ENCODE data around the gene TBPL2.

Gene TBPL2

DNA sequence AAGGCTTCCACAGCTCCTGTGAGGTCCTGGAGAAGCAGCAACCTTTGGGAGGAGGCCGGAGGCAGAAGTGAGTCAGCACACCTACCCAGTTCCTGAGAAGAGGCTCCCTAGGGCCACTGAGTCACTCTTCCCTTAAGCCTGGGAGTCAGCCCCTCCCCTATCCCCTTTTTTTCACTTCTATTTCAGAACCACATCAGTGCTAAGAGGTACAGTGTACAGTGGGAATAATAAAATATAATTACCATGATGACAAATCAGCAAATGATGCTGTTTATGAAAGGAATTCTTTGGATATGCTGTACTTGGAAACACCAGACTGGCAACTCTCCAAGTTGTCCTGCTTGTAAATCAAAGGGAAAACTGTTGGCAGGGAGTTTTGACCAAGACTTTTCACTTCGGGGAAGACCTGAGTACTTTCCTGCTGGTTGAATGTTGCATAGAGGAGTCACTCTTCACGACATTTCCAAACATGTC, 7.8 kb upstream of the TBPL2 start:
- ChIA-PET POLR2A (no interaction called here), CTCF (interaction anchor here (0.5 to 1.3 kb wide), 3 partner anchors 10 to 1039 kb away, joined by 3 to 6 read pairs (median 3); no protein-coding TSS in a partner anchor)
- DNase-seq (ENCODE audit: extremely low spot score) = peak; percentile 20
- TF ChIP-seq, protein P1, sequence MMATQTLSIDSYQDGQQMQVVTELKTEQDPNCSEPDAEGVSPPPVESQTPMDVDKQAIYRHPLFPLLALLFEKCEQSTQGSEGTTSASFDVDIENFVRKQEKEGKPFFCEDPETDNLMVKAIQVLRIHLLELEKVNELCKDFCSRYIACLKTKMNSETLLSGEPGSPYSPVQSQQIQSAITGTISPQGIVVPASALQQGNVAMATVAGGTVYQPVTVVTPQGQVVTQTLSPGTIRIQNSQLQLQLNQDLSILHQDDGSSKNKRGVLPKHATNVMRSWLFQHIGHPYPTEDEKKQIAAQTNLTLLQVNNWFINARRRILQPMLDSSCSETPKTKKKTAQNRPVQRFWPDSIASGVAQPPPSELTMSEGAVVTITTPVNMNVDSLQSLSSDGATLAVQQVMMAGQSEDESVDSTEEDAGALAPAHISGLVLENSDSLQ (IDR thresholded peaks at IDR 0.05) = peak; percentile 36; the same call in 1 of the 2 replicates
- TF ChIP-seq LEF1 (IDR thresholded peaks at IDR 0.05; ENCODE audit: borderline replicate concordance) = no peak

DNA sequence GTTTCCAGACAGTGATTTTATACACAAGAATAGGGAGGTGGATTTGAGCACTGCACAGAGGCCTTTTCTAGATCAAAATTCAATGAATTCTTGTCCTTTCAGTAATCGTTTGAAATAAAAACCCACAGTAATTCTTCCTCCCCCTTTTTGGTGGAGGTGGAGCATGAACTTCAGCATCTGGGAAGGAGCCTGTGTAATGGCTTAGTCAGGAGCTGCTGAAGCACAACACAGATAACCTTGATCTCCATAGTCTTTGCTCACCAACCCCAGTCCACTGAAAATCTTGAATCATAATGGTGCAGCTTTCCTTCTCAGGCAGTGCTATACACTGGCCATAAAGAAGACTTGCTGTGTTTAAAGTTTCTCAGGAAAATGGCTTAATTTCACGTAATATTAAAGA, 6.4 kb upstream of the TBPL2 start:
- no peak for DNase-seq (ENCODE audit: extremely low spot score)
- no peak for TF ChIP-seq ELF4 (IDR thresholded peaks at IDR 0.05)
- TF ChIP-seq, protein P1 (IDR thresholded peaks at IDR 0.05) = no peak
- no peak for TF ChIP-seq SUZ12 (IDR thresholded peaks at IDR 0.05)
- TF ChIP-seq TARDBP (IDR thresholded peaks at IDR 0.05) = no peak
- no peak for TF ChIP-seq CTBP1 (IDR thresholded peaks at IDR 0.05; ENCODE audit: borderline replicate concordance)
- TF ChIP-seq FOXA1 (IDR thresholded peaks at IDR 0.05) = no peak
- no peak for TF ChIP-seq FOXM1 (IDR thresholded peaks at IDR 0.05; ENCODE audit: borderline replicate concordance)
- TF ChIP-seq SP1 (IDR thresholded peaks at IDR 0.05) = no peak
- TF ChIP-seq LEF1 (IDR thresholded peaks at IDR 0.05; ENCODE audit: borderline replicate concordance) = no peak
- TF ChIP-seq BHLHE40 (IDR thresholded peaks at IDR 0.05; ENCODE audit: borderline replicate concordance) = no peak
- TF ChIP-seq FOXK2 (IDR thresholded peaks at IDR 0.05) = no peak
- TF ChIP-seq ARNT (IDR thresholded peaks at IDR 0.05) = no peak
- no peak for TF ChIP-seq ZNF384 (IDR thresholded peaks at IDR 0.05)
- no peak for TF ChIP-seq L3MBTL2 (conservative IDR thresholded peaks at IDR 0.05)
- TF ChIP-seq NFRKB (IDR thresholded peaks at IDR 0.05) = no peak
- no peak for TF ChIP-seq HDGF (IDR thresholded peaks at IDR 0.05; ENCODE audit: borderline replicate concordance)
- ChIA-PET CTCF (interaction anchor here (0.6 to 1.9 kb wide), 26 partner anchors 8 to 1158 kb away, joined by 3 to 11 read pairs (median 4); no protein-coding TSS in a partner anchor), POLR2A (no interaction called here)

DNA sequence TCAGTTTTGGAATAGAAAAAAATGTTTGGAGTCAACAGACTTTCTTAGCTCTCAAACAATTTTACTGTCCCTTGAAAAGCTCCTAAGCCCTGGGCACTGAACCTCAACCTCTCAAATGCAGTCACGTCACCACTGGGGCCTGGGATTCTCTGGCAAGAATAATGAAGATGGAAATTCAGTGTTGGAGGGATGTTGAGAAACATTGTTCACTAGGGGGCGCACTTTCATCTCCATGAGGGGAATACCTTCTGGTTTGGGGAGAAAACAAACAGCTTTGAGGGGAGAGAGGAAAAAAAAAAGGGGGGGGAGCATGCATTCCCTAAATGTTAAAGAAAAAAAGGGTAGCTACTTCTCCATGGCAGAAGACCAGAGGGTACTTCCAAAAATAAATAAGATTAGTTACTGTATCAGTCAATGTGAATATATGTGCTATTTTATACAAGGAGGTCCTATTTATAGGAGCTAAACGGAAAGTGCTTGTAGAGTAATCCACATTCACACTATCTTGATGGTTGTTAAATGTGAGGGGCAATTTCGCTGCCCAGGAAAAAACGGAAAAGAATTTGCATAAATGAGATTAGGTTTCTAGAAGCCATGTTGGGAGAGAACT, 5.8 kb upstream of the TBPL2 start:
- peak; percentile 66 for DNase-seq (ENCODE audit: extremely low spot score)
- CTCF ChIA-PET = interaction anchor here (0.6 to 1.9 kb wide), 28 partner anchors 8 to 1159 kb away, joined by 3 to 11 read pairs (median 3); no protein-coding TSS in a partner anchor
- POLR2A ChIA-PET = no interaction called here
- no peak for TF ChIP-seq ZNF384 (IDR thresholded peaks at IDR 0.05)
- TF ChIP-seq SUZ12 (IDR thresholded peaks at IDR 0.05) = no peak
- TF ChIP-seq, protein P1 (IDR thresholded peaks at IDR 0.05) = no peak
- no peak for TF ChIP-seq ELF4 (IDR thresholded peaks at IDR 0.05)
- no peak for TF ChIP-seq CTBP1 (IDR thresholded peaks at IDR 0.05; ENCODE audit: borderline replicate concordance)
- no peak for TF ChIP-seq SP1 (IDR thresholded peaks at IDR 0.05)
- no peak for TF ChIP-seq NFRKB (IDR thresholded peaks at IDR 0.05)
- no peak for TF ChIP-seq FOXA1 (IDR thresholded peaks at IDR 0.05)
- TF ChIP-seq LEF1 (IDR thresholded peaks at IDR 0.05; ENCODE audit: borderline replicate concordance) = no peak
- TF ChIP-seq HDGF (IDR thresholded peaks at IDR 0.05; ENCODE audit: borderline replicate concordance) = no peak
- no peak for TF ChIP-seq ARNT (IDR thresholded peaks at IDR 0.05)
- no peak for TF ChIP-seq L3MBTL2 (conservative IDR thresholded peaks at IDR 0.05)
- TF ChIP-seq FOXM1 (IDR thresholded peaks at IDR 0.05; ENCODE audit: borderline replicate concordance) = no peak
- no peak for TF ChIP-seq BHLHE40 (IDR thresholded peaks at IDR 0.05; ENCODE audit: borderline replicate concordance)

DNA sequence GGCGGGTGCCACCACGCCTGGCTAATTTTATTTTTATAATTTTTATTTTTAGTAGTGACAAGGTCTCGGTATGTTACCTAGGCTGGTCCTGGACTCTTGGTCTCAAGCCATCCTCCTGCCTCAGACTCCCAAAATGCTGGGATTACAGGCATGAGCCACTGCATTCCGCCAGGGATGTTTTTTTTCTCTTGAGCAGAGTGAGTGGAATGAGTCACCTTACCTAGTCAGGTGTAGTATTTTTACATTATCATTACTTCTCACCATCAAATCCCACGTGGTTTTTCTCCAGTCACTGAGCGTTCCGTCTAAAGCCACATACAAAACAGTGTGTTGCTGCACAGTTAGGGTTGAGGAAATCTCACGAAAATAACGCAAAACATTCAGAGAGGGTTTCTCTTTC, 870 bp upstream of the TBPL2 start:
- TF ChIP-seq, protein P1 (IDR thresholded peaks at IDR 0.05) = no peak
- TF ChIP-seq FOXA1 (IDR thresholded peaks at IDR 0.05) (no peak), TARDBP (IDR thresholded peaks at IDR 0.05) (no peak), SP1 (IDR thresholded peaks at IDR 0.05) (no peak), ARNT (IDR thresholded peaks at IDR 0.05) (no peak), ZNF384 (IDR thresholded peaks at IDR 0.05) (no peak), L3MBTL2 (conservative IDR thresholded peaks at IDR 0.05) (no peak), ELF4 (IDR thresholded peaks at IDR 0.05) (no peak), NFRKB (IDR thresholded peaks at IDR 0.05) (no peak), SUZ12 (IDR thresholded peaks at IDR 0.05) (no peak), FOXM1 (IDR thresholded peaks at IDR 0.05; ENCODE audit: borderline replicate concordance) (no peak), HDGF (IDR thresholded peaks at IDR 0.05; ENCODE audit: borderline replicate concordance) (no peak), LEF1 (IDR thresholded peaks at IDR 0.05; ENCODE audit: borderline replicate concordance) (no peak), FOXK2 (IDR thresholded peaks at IDR 0.05) (no peak), BHLHE40 (IDR thresholded peaks at IDR 0.05; ENCODE audit: borderline replicate concordance) (no peak), CTBP1 (IDR thresholded peaks at IDR 0.05; ENCODE audit: borderline replicate concordance) (no peak)
- DNase-seq (ENCODE audit: extremely low spot score) = no peak
- CTCF ChIA-PET = no interaction called here
- POLR2A ChIA-PET = no interaction called here

DNA sequence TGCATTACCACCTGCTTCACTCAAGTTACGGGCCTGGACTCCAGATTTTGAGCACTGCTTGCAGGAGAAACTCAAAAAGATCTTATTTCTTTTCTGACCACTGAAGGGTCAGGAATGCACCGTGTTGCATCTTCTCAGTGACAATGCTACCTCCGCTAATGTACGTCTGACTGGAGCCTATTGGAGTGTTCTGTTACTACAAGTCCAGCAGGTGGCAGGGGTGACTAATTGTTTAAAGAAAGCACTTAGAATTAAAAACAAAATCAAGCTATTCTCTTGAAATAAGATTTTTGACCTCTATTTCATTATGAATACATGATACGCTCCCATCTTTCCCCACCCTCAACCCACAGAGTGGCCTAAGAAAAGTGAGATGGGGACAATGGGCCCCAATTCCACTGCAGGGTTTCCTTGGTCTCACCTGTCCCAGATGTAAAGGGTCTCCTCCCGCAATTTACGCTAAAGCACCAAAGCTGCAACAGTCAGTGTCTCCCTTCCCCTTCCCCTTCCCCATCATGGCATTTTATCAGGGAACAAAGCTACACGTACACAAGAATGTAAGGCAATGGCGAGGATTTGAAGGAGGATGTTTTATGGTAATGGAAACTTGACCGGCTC, 2.2 kb downstream of the TBPL2 start:
- DNase-seq (ENCODE audit: extremely low spot score) = peak; percentile 39
- ChIA-PET POLR2A (no interaction called here), CTCF (interaction anchor here (0.6 to 2.1 kb wide), 11 partner anchors 8 to 1045 kb away, joined by 3 to 11 read pairs (median 3); no protein-coding TSS in a partner anchor)
- TF ChIP-seq BHLHE40 (IDR thresholded peaks at IDR 0.05; ENCODE audit: borderline replicate concordance) = no peak
- no peak for TF ChIP-seq L3MBTL2 (conservative IDR thresholded peaks at IDR 0.05)
- TF ChIP-seq, protein P1 (IDR thresholded peaks at IDR 0.05) = no peak

Data from HEK293T (cell line).